Hepatocyte (in vitro differentiated cells): ENCODE measurements around the gene ZNF77.

Experiments used
- CTCF ChIP-seq: fragments of 200-600 bp; sonication (generic); IDR thresholded peaks from 2 replicates; pipeline ENCODE4 v1.5.1; 2016; ENCODE audit warnings: antibody characterized with exemption, mild to moderate bottlenecking; ENCODE audit not compliant: poor library complexity
- EZH2 ChIP-seq: fragments of 200-600 bp; sonication (generic); IDR thresholded peaks from 2 replicates; pipeline ENCODE4 v1.6.1; 2016; ENCODE audit warnings: antibody characterized with exemption, mild to moderate bottlenecking, borderline replicate concordance
- EZH2phosphoT487 ChIP-seq: fragments of 200-600 bp; sonication (generic); IDR thresholded peaks from one replicate; pipeline ENCODE4 v1.6.1; 2018; ENCODE audit warnings: antibody characterized with exemption, mild to moderate bottlenecking, low read depth, moderate library complexity; ENCODE audit not compliant: unreplicated experiment, severe bottlenecking

GRCh38 chr19:2983351-2984214 lies 38.8 kb upstream of the ZNF77 start:
- TF ChIP-seq CTCF: no peak
- no peak for TF ChIP-seq EZH2
- no peak for TF ChIP-seq EZH2phosphoT487
